ENCODE results near the gene HIKESHI.

HIKESHI gene

GRCh38 chr11:86374586-86374985, 72.5 kb downstream of the HIKESHI start, which contains the start of gene CCDC81:
Gene CCDC81, plus strand, starts transcription at chr11:86374887. Its CDS starts 277 bp downstream, at chr11:86375164.
- TF ChIP-seq ZFX (IDR thresholded peaks at IDR 0.05; ENCODE audit: borderline replicate concordance): no peak
- TF ChIP-seq, protein P1, sequence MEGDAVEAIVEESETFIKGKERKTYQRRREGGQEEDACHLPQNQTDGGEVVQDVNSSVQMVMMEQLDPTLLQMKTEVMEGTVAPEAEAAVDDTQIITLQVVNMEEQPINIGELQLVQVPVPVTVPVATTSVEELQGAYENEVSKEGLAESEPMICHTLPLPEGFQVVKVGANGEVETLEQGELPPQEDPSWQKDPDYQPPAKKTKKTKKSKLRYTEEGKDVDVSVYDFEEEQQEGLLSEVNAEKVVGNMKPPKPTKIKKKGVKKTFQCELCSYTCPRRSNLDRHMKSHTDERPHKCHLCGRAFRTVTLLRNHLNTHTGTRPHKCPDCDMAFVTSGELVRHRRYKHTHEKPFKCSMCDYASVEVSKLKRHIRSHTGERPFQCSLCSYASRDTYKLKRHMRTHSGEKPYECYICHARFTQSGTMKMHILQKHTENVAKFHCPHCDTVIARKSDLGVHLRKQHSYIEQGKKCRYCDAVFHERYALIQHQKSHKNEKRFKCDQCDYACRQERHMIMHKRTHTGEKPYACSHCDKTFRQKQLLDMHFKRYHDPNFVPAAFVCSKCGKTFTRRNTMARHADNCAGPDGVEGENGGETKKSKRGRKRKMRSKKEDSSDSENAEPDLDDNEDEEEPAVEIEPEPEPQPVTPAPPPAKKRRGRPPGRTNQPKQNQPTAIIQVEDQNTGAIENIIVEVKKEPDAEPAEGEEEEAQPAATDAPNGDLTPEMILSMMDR (IDR thresholded peaks at IDR 0.05): no peak
- no peak within 1 kb of the TSS for H3K27ac ChIP-seq

DNA sequence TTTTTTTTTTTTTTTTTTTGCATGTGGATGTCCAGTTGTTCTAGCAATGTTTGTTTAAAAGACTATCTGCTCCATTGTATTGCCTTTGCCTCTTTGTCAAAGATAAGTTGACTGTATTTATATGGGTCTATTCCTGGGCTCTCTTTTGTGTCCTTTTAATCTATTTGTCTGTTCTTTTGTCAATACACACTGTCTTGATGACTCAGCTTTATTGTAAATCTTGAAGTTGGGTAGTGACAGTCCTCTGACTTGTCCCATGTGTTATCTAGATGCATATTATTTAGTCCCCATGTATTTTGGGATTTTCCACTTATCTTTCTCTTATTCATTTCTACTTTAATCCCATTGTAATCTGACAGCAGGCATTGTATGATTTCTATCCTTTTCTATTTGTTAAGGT, 75.9 kb downstream of the HIKESHI start:
- H3K27ac ChIP-seq: no peak overlapping the region
- TF ChIP-seq, protein P1 (IDR thresholded peaks at IDR 0.05): no peak
- no peak for TF ChIP-seq ZFX (IDR thresholded peaks at IDR 0.05; ENCODE audit: borderline replicate concordance)

GRCh38 chr11:86380295-86381059, 78.4 kb downstream of the HIKESHI start:
- H3K27ac ChIP-seq: no peak overlapping the region
- TF ChIP-seq, protein P1 (IDR thresholded peaks at IDR 0.05): no peak
- TF ChIP-seq ZFX (IDR thresholded peaks at IDR 0.05; ENCODE audit: borderline replicate concordance): no peak

GRCh38 chr11:86383041-86383955, 81.3 kb downstream of the HIKESHI start:
- no peak overlapping the region for H3K27ac ChIP-seq
- no peak for TF ChIP-seq ZFX (IDR thresholded peaks at IDR 0.05; ENCODE audit: borderline replicate concordance)
- TF ChIP-seq, protein P1 (IDR thresholded peaks at IDR 0.05): no peak

DNA sequence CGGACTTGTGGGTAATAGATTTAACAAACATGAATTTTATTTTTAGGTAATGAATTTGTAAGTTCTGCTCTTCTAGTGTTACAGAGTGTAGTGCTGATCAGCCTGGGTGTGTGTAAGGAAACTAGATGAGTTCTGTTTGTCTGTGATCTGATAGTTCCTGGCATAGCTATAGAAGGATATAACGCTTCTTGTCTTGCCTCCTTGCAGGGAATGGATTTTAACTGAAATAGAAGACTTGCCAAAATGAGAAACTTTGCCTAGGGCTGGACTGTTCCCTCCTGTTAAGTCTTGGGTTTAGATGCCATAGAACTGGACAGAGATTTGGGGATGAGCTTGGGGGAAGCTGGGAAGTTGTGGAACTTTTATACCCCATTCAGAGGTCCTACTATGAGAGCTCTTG, 84.2 kb downstream of the HIKESHI start:
- H3K27ac ChIP-seq: no peak overlapping the region
- TF ChIP-seq, protein P1 (IDR thresholded peaks at IDR 0.05): no peak

GRCh38 chr11:86386746-86387145, 84.7 kb downstream of the HIKESHI start:
- TF ChIP-seq, protein P1 (IDR thresholded peaks at IDR 0.05): no peak
- TF ChIP-seq ZFX (IDR thresholded peaks at IDR 0.05; ENCODE audit: borderline replicate concordance): no peak
- no peak overlapping the region for H3K27ac ChIP-seq

Measured in 22Rv1 (cell line).